H9 (cell line): ENCODE measurements around the gene TEKT5. TPM values are rescaled to one million over a fixed set of nuclear protein-coding genes. Genes with fewer than 3 reads are reported as not detected.

Source experiments
- DNase-seq: peaks from one replicate; pipeline ENCODE4 v3.0.0-alpha.2; 2017
- H2AFZ ChIP-seq: one replicate; pipeline ENCODE4 v1.6.1; 2013; ENCODE audit warnings: mild to moderate bottlenecking, low read length, control low read depth, moderate library complexity
- H2AK5ac ChIP-seq: 2 replicates; pipeline ENCODE4 v1.6.1; 2013; ENCODE audit warnings: low read length, control low read depth, mixed read lengths; ENCODE audit not compliant: insufficient read length
- H2BK120ac ChIP-seq: one replicate; pipeline ENCODE4 v1.6.1; 2013; ENCODE audit warnings: low read depth, mild to moderate bottlenecking, low read length, control low read depth, inconsistent platforms; ENCODE audit not compliant: poor library complexity, severe bottlenecking
- H2BK12ac ChIP-seq: 2 replicates; pipeline ENCODE4 v1.6.1; 2013; ENCODE audit warnings: low read length, control low read depth, mixed read lengths, low read depth; ENCODE audit not compliant: insufficient read length
- H2BK15ac ChIP-seq: 2 replicates; pipeline ENCODE4 v1.6.1; 2013; ENCODE audit warnings: low read depth, low read length, control low read depth
- H2BK20ac ChIP-seq: one replicate; pipeline ENCODE4 v1.6.1; 2013; ENCODE audit warnings: low read depth, mild to moderate bottlenecking, low read length, control low read depth, inconsistent platforms; ENCODE audit not compliant: poor library complexity, severe bottlenecking
- H2BK5ac ChIP-seq: 2 replicates; pipeline ENCODE4 v1.6.1; 2013; ENCODE audit warnings: low read length, control low read depth, mixed read lengths; ENCODE audit not compliant: insufficient read length
- H3K14ac ChIP-seq: 2 replicates; pipeline ENCODE4 v1.6.1; 2013; ENCODE audit warnings: low read length, control low read depth; ENCODE audit not compliant: insufficient read depth
- H3K18ac ChIP-seq: 2 replicates; pipeline ENCODE4 v1.6.1; 2013; ENCODE audit warnings: low read depth, mild to moderate bottlenecking, mixed read lengths, low read length, control low read depth; ENCODE audit not compliant: insufficient read length
- H3K23ac ChIP-seq: 2 replicates; pipeline ENCODE4 v1.6.1; 2013; ENCODE audit warnings: low read length, control low read depth, mixed read lengths, low read depth; ENCODE audit not compliant: insufficient read length
- H3K23me2 ChIP-seq: 2 replicates; pipeline ENCODE4 v1.6.1; 2013; ENCODE audit warnings: low read depth, mild to moderate bottlenecking, mixed read lengths, low read length, control low read depth; ENCODE audit not compliant: insufficient read length, poor library complexity, severe bottlenecking
- H3K27ac ChIP-seq: 2 replicates; pipeline ENCODE4 v1.5.1; 2013; ENCODE audit warnings: low read length, control low read depth, mixed read lengths, low read depth; ENCODE audit not compliant: insufficient read length
- H3K27me3 ChIP-seq: 2 replicates; pipeline ENCODE4 v1.6.1; 2013; ENCODE audit warnings: low read length, control low read depth, inconsistent platforms; ENCODE audit not compliant: insufficient read depth
- H3K4ac ChIP-seq: 2 replicates; pipeline ENCODE4 v1.6.1; 2013; ENCODE audit warnings: low read depth, mild to moderate bottlenecking, control low read depth, inconsistent platforms, low read length, moderate library complexity
- H3K4me1 ChIP-seq: 2 replicates; pipeline ENCODE4 v1.6.1; 2013; ENCODE audit warnings: low read length, control low read depth, inconsistent platforms; ENCODE audit not compliant: insufficient read depth
- H3K4me2 ChIP-seq: 2 replicates; pipeline ENCODE4 v1.6.1; 2013; ENCODE audit warnings: low read length, control low read depth, mixed read lengths; ENCODE audit not compliant: insufficient read length, insufficient read depth
- H3K56ac ChIP-seq: 2 replicates; pipeline ENCODE4 v1.6.1; 2013; ENCODE audit warnings: low read depth, mild to moderate bottlenecking, mixed read lengths, low read length, control low read depth; ENCODE audit not compliant: insufficient read length
- H3K79me1 ChIP-seq: 2 replicates; pipeline ENCODE4 v1.6.1; 2013; ENCODE audit warnings: low read depth, mild to moderate bottlenecking, moderate library complexity, low read length, control low read depth, inconsistent platforms; ENCODE audit not compliant: insufficient read depth, poor library complexity, severe bottlenecking
- H3K79me2 ChIP-seq: 2 replicates; pipeline ENCODE4 v1.6.1; 2013; ENCODE audit warnings: low read length, control low read depth, inconsistent platforms; ENCODE audit not compliant: insufficient read depth
- H3K9ac ChIP-seq: 2 replicates; pipeline ENCODE4 v1.6.1; 2013; ENCODE audit warnings: low read length, control low read depth, mixed read lengths; ENCODE audit not compliant: insufficient read length; ENCODE audit errors: extremely low read depth
- H3K9me3 ChIP-seq: one replicate; pipeline ENCODE4 v1.6.1; 2013; ENCODE audit warnings: low read depth, low read length, inconsistent platforms; ENCODE audit not compliant: control insufficient read depth
- H3T11ph ChIP-seq: one replicate; pipeline ENCODE4 v1.6.1; 2013; ENCODE audit warnings: mild to moderate bottlenecking, low read length, control low read depth, inconsistent platforms
- H4K20me1 ChIP-seq: one replicate; pipeline ENCODE4 v1.6.1; 2013; ENCODE audit not compliant: control insufficient read depth, insufficient read length, insufficient read depth
- H4K5ac ChIP-seq: 2 replicates; pipeline ENCODE4 v1.6.1; 2013; ENCODE audit warnings: low read depth, mild to moderate bottlenecking, mixed read lengths, low read length, control low read depth; ENCODE audit not compliant: insufficient read length
- H4K8ac ChIP-seq: replicated peaks from 2 replicates; pipeline ENCODE4 v1.6.1; 2013; ENCODE audit warnings: low read length, control low read depth, mixed read lengths, low read depth; ENCODE audit not compliant: insufficient read length
- H4K91ac ChIP-seq: 2 replicates; pipeline ENCODE4 v1.6.1; 2013; ENCODE audit warnings: low read depth, mild to moderate bottlenecking, moderate library complexity, mixed read lengths, low read length, control low read depth; ENCODE audit not compliant: insufficient read length
- H3K27ac Mint-ChIP-seq, 3 experiments: 2 replicates in 2 of 3; 3 replicates in 1 of 3; pipeline ENCODE4 v1.8.0; 2020 to 2021; ENCODE audit warnings: mixed read lengths in 3 of 3, mild to moderate bottlenecking in 1 of 3, moderate library complexity in 1 of 3
- H3K27me3 Mint-ChIP-seq: 2 replicates; pipeline ENCODE4 v1.8.0; 2021; ENCODE audit warnings: low read depth, mild to moderate bottlenecking, moderate library complexity, mixed read lengths
- H3K36me3 Mint-ChIP-seq, 3 experiments: 2 replicates in 2 of 3; 3 replicates in 1 of 3; pipeline ENCODE4 v1.8.0; 2020 to 2021; ENCODE audit warnings: low read depth in 3 of 3, mixed read lengths in 3 of 3; ENCODE audit not compliant: insufficient read depth in 1 of 3
- H3K4me1 Mint-ChIP-seq, 2 experiments: 2 replicates each; pipeline ENCODE4 v1.8.0; 2020; ENCODE audit warnings: mixed read lengths in 2 of 2
- H3K4me3 Mint-ChIP-seq, 2 experiments: 2 replicates in 1 of 2; 3 replicates in 1 of 2; pipeline ENCODE4 v1.8.0; 2020 to 2021; ENCODE audit warnings: mild to moderate bottlenecking in 2 of 2, mixed read lengths in 2 of 2, moderate library complexity in 1 of 2
- H3K9me3 Mint-ChIP-seq, 2 experiments: 2 replicates in 1 of 2; 3 replicates in 1 of 2; pipeline ENCODE4 v1.8.0; 2020; ENCODE audit warnings: mild to moderate bottlenecking in 2 of 2, mixed read lengths in 2 of 2, moderate library complexity in 1 of 2
- WGBS: extraction: QIAGEN DNeasy Blood & Tissue Kit; methylation state at CpG from one replicate; pipeline ENCODE4 v1.1.7; 2013; ENCODE audit warnings: missing lambda C conversion rate, low lambda C conversion rate, mixed read lengths; ENCODE audit not compliant: insufficient read length; ENCODE audit errors: extremely low coverage; 5-methylcytosine and 5-hydroxymethylcytosine counted together
- total RNA-seq: library from RNA; stranded (reverse); gene quantifications from 2 replicates; pipeline ENCODE4 v1.2.1, GENCODE V29; 2021
- TF ChIP-seq, protein P1 (sequence below): fragments of 200-600 bp; sonication (generic); conservative IDR thresholded peaks from 3 replicates; pipeline ENCODE4 v1.8.0; 2021; ENCODE audit warnings: antibody characterized with exemption, mild to moderate bottlenecking

TEKT5 gene
- total RNA-seq, 1 experiment from 2014 or later, result 0.31 TPM

DNA sequence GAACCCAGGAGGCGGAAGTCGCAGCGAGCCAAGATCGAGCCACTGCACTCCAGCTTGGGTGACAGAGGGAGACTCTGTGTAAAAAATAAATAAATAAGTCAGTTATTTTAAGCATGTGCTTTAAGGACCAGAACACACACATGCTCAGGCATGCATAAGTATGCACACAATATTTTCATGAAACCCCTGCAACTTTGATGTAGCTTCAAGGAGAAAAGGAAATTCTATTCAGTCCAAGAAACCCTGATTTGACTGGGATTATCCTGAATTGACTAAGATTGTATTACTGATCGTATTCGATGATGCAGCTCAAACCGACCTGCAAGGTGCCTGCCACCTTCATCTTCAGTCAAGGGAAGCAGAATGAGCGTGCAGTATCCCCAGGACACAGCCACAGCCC lies 841 bp downstream of the TEKT5 start:
- H2AFZ ChIP-seq, result no peak overlapping the region
- no peak overlapping the region for H3K27ac Mint-ChIP-seq

More for the DNA sequence above, 841 bp downstream of the TEKT5 start:
- Mint-ChIP-seq H3K4me1 (peaks cover 7 to 10% of the 10 kb centered on the region in 2 experiments), H3K36me3 (no peaks in the 10 kb centered on the region), H3K4me3 (no peak overlapping the region), H3K27me3 (peaks cover 2% of the 10 kb centered on the region; the same call in 1 of the 2 replicates), H3K9me3 (peaks cover 4% of the 10 kb centered on the region in 2 experiments; a peak in 2 of 5 replicates)
- no peak overlapping the region for H3K23ac ChIP-seq
- H3K9me3 ChIP-seq, result no peaks in the 10 kb centered on the region
- H2BK15ac ChIP-seq, result no peak overlapping the region
- H3K23me2 ChIP-seq, result no peaks in the 10 kb centered on the region
- H3K9ac ChIP-seq, result no peak overlapping the region
- H3K27me3 ChIP-seq, result no peaks in the 10 kb centered on the region
- no peak overlapping the region for H3K14ac ChIP-seq
- no peaks in the 10 kb centered on the region for H3K79me2 ChIP-seq
- no CpG with 5 or more reads among the region's 8 CpGs for WGBS
- no peak overlapping the region for H4K5ac ChIP-seq
- H2AK5ac ChIP-seq, result no peak overlapping the region
- no peak overlapping the region for H3K56ac ChIP-seq
- no peak overlapping the region for H4K91ac ChIP-seq
- no peak overlapping the region for H2BK20ac ChIP-seq
- H3K4me2 ChIP-seq, result no peak overlapping the region
- H3K4ac ChIP-seq, result no peak overlapping the region
- no peak overlapping the region for H3T11ph ChIP-seq
- no peak for DNase-seq
- H2BK5ac ChIP-seq, result no peak overlapping the region
- TF ChIP-seq, protein P1, sequence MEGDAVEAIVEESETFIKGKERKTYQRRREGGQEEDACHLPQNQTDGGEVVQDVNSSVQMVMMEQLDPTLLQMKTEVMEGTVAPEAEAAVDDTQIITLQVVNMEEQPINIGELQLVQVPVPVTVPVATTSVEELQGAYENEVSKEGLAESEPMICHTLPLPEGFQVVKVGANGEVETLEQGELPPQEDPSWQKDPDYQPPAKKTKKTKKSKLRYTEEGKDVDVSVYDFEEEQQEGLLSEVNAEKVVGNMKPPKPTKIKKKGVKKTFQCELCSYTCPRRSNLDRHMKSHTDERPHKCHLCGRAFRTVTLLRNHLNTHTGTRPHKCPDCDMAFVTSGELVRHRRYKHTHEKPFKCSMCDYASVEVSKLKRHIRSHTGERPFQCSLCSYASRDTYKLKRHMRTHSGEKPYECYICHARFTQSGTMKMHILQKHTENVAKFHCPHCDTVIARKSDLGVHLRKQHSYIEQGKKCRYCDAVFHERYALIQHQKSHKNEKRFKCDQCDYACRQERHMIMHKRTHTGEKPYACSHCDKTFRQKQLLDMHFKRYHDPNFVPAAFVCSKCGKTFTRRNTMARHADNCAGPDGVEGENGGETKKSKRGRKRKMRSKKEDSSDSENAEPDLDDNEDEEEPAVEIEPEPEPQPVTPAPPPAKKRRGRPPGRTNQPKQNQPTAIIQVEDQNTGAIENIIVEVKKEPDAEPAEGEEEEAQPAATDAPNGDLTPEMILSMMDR, result no peak
- H4K8ac ChIP-seq, result no peak overlapping the region
- no peaks in the 10 kb centered on the region for H4K20me1 ChIP-seq
- no peak overlapping the region for H3K18ac ChIP-seq
- H3K27ac ChIP-seq, result no peak overlapping the region
- no peak overlapping the region for H2BK120ac ChIP-seq
- no peaks in the 10 kb centered on the region for H3K79me1 ChIP-seq
- H3K4me1 ChIP-seq, result no peaks in the 10 kb centered on the region; the same call in 1 of the 2 replicates
- H2BK12ac ChIP-seq, result no peak overlapping the region
